Measurements from ENCODE around the gene OCSTAMP.

Gene OCSTAMP

GRCh38 chr20:46520976-46521579 lies 29.4 kb downstream of the OCSTAMP start:
- in situ Hi-C loops (cut with MboI; ENCODE audit: low sequenced_read_pairs) = loop anchor here (10.0 kb wide), 1 partner anchor 154 kb away; no protein-coding TSS in a partner anchor

- in situ Hi-C loops (cut with MboI; ENCODE audit: low sequenced_read_pairs) = loop anchor here (10.0 kb wide), 1 partner anchor 154 kb away; no protein-coding TSS in a partner anchor
Observed at GRCh38 chr20:46520540-46520939, 29.9 kb downstream of the OCSTAMP start.

GRCh38 chr20:46519471-46520068 lies 30.9 kb downstream of the OCSTAMP start:
- in situ Hi-C loops (cut with MboI; ENCODE audit: low sequenced_read_pairs) = loop anchor here (10.0 kb wide), 1 partner anchor 155 kb away; no protein-coding TSS in a partner anchor

DNA sequence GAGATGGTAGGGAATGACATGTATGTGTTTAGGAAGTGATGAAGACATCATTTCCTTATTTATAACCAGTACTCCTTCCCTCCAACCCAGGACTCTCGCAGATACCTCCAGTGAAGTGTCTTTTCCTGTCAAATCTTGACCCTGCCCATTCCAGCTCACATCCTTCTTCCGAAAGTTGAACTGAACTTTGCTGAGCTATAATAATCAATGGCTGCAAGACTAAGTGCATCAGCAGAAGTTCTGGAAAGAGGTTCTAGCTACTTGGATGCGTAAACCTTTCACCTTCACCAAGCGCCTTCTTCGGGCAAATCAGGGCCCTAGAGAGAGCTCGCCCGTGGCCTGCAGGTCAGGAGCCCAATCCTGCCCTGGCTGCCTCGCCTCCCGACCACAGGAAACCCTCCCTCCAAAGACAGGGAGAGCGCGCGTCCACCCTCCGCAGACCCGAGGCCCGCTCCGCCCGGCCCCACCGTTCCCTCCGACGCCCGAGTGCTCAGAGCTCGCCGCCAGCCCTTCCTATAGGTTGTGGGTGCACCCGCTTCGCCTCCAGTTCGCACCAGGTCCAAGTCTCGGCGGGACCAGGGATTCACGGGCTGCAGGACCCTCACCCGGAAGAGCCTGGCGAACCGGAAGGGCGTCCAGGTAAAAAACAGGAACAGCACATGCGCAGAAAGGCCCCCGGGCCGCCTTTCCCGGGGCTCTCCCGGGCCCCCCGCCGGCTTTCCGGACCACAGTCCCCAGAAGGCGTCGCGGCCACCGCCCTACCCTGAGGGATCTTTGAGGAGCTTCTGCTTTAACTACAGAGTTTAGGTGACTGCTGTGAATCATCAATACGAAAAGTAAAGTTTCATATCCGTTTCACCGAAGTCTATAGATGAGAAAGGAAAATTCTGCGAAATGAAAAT lies 37.3 kb downstream of the OCSTAMP start, which contains the start of gene ZNF334:
ZNF334 (minus strand) TSS at position 617 of the 902 bp plus-strand sequence. CDS start 1,457 bp downstream, outside the sequence.
- in situ Hi-C loops (cut with MboI; ENCODE audit: low sequenced_read_pairs) = no loop called here

DNA sequence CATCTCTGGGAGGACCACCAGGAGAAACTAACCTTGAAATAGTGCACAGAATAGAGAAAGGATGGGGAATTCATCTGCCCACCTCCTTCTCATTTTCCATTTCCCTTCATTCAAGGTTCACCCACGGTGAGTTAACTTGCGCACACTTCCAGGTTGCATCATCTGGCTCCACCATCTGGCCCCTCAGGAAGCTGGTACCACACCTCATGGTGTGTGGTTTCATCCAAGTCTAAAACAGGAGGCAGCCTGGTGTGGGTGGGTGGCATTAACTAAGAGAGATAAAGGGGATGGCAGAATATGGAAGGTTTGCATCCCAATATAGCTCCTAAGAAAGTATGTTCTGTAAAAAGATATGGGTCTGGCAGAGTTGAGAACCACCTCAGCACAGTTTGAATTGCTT lies 40.9 kb downstream of the OCSTAMP start:
- in situ Hi-C loops (cut with MboI; ENCODE audit: low sequenced_read_pairs) = no loop called here

DNA sequence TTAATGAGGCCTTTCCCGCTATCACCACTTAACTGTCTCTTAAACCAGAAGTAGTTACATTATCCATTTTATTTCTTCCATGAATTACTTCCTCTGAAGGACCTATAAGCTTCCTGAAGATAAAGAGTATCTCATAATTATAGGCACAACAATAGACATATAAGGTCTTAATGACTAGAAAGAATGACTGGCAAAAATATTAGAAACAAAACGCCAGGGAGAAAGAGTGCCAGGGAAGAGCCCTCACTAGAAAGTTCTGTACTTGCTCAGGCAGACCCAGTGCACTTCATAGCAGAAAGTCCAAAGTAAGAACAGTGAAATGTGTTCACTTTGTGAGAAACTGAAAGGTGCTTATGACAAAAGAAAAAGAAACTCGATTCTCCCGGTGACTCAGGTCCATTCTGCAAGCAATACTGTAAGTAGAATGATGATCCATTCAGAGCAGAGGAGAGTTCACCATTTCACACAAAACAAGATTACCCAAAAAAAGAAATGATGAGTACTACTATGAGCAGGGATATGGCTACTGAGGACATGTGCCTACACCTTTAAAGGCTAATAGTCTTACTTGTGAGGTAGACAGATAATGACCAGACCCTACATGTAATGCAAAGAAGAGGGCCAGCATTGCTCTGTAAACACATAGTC lies 42.6 kb downstream of the OCSTAMP start:
- in situ Hi-C loops (cut with MboI; ENCODE audit: low sequenced_read_pairs) = no loop called here

- in situ Hi-C loops (cut with MboI; ENCODE audit: low sequenced_read_pairs) = no loop called here
Observed at GRCh38 chr20:46505506-46505905, 44.9 kb downstream of the OCSTAMP start.

DNA sequence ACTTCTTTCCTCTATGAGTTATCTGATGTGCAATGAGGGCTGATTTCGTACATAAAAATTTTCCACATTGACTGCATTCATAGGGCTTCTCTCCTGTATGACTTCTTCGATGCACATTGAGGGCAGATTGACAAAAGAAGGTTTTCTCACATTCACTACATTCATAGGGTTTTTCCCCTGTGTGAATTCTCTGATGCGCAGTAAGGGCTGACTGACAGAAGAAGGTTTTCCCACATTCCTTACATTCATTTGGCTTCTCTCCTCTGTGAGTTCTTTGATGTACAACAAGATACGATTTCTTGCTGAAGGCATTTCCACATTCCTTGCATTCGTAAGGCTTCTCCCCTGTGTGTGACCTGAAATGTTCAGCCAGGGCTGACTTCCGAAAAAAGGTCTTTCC lies 48.5 kb downstream of the OCSTAMP start:
- in situ Hi-C loops (cut with MboI; ENCODE audit: low sequenced_read_pairs) = no loop called here

GRCh38 chr20:46501337-46501942 lies 49.0 kb downstream of the OCSTAMP start:
- in situ Hi-C loops (cut with MboI; ENCODE audit: low sequenced_read_pairs) = no loop called here

GRCh38 chr20:46494077-46494476 lies 56.4 kb downstream of the OCSTAMP start:
- in situ Hi-C loops (cut with MboI; ENCODE audit: low sequenced_read_pairs) = no loop called here

GRCh38 chr20:46491354-46491753 lies 59.1 kb downstream of the OCSTAMP start:
- in situ Hi-C loops (cut with MboI; ENCODE audit: low sequenced_read_pairs) = no loop called here

Measured in HL-60/S4 treated with retinoic acid at 250 ng/mL for 4 days and 3 days (cell line).